GM23248 (cell line): Measurements from ENCODE around the gene MACF1. TPM values are rescaled to one million over a fixed set of nuclear protein-coding genes. Genes with fewer than 3 reads are reported as not detected.
A peak's percentile ranks its signal among the peaks of the same experiment; 100 is the strongest.

Source experiments
- DNase-seq: peaks from one replicate; pipeline ENCODE4 v3.0.0-alpha.2; 2015
- H2AFZ ChIP-seq: fragments of 200-600 bp; sonication (generic); 2 replicates; pipeline ENCODE4 v1.6.1; 2016; ENCODE audit warnings: antibody characterized with exemption
- H3F3A ChIP-seq: fragments of 200-600 bp; sonication (generic); 2 replicates; pipeline ENCODE4 v1.6.1; 2016; ENCODE audit warnings: mild to moderate bottlenecking, antibody characterized with exemption, mixed run types; ENCODE audit not compliant: insufficient read depth
- H3K27ac ChIP-seq: fragments of 200-600 bp; sonication (generic); 2 replicates; pipeline ENCODE4 v1.5.1; 2016; ENCODE audit warnings: mild to moderate bottlenecking
- H3K27me3 ChIP-seq: fragments of 200-600 bp; sonication (generic); replicated peaks from 2 replicates; pipeline ENCODE4 v1.6.1; 2016; ENCODE audit warnings: mild to moderate bottlenecking; ENCODE audit not compliant: insufficient read depth
- H3K36me3 ChIP-seq: fragments of 200-600 bp; sonication (generic); 2 replicates; pipeline ENCODE4 v1.6.1; 2016; ENCODE audit warnings: low read depth, mild to moderate bottlenecking
- H3K4me1 ChIP-seq: fragments of 200-600 bp; sonication (generic); 2 replicates; pipeline ENCODE4 v1.6.1; 2016; ENCODE audit warnings: mild to moderate bottlenecking; ENCODE audit not compliant: insufficient read depth
- H3K4me2 ChIP-seq: fragments of 200-600 bp; sonication (generic); one replicate; pipeline ENCODE4 v1.6.1; 2016; ENCODE audit warnings: mild to moderate bottlenecking; ENCODE audit not compliant: unreplicated experiment
- H3K4me3 ChIP-seq: fragments of 200-600 bp; sonication (generic); 2 replicates; pipeline ENCODE4 v1.5.1; 2016; ENCODE audit warnings: mild to moderate bottlenecking
- H3K79me2 ChIP-seq: fragments of 200-600 bp; sonication (generic); 2 replicates; pipeline ENCODE4 v1.6.1; 2016; ENCODE audit warnings: mild to moderate bottlenecking; ENCODE audit not compliant: insufficient read depth
- H3K9ac ChIP-seq: fragments of 200-600 bp; sonication (generic); 2 replicates; pipeline ENCODE4 v1.6.1; 2016; ENCODE audit warnings: mild to moderate bottlenecking
- H3K9me2 ChIP-seq: fragments of 200-600 bp; sonication (generic); 2 replicates; pipeline ENCODE4 v1.6.1; 2016; ENCODE audit warnings: mixed run types, mild to moderate bottlenecking, moderate library complexity; ENCODE audit not compliant: insufficient read depth
- H3K9me3 ChIP-seq: fragments of 200-600 bp; sonication (generic); one replicate; pipeline ENCODE4 v1.6.1; 2017; ENCODE audit warnings: low read depth
- H4K20me1 ChIP-seq: fragments of 200-600 bp; sonication (generic); 2 replicates; pipeline ENCODE4 v1.6.0; 2016; ENCODE audit not compliant: insufficient read depth
- EZH2 ChIP-seq: fragments of 200-600 bp; sonication (generic); IDR thresholded peaks from 2 replicates; pipeline ENCODE4 v1.6.1; 2018; ENCODE audit warnings: antibody characterized with exemption, mild to moderate bottlenecking; ENCODE audit not compliant: insufficient read depth, poor library complexity, severe bottlenecking
- EZH2phosphoT487 ChIP-seq: fragments of 200-600 bp; sonication (generic); IDR thresholded peaks from 2 replicates; pipeline ENCODE4 v1.6.1; 2018; ENCODE audit warnings: antibody characterized with exemption, moderate library complexity, mild to moderate bottlenecking, low read depth; ENCODE audit not compliant: insufficient read depth
- WGBS, 2 experiments: methylation state at CpG; one replicate each; pipeline ENCODE4 v1.1.6; 2015 to 2017; ENCODE audit warnings: low lambda C conversion rate in 2 of 2, low coverage in 1 of 2; ENCODE audit errors: missing lambda C conversion rate in 2 of 2; 5-methylcytosine and 5-hydroxymethylcytosine counted together
- in situ Hi-C: fragments of 300-500 bp; cut with MboI; formaldehyde crosslinking; loops from 2 replicates; pipeline ENCODE4 v1.15.0; 2020
- polyA plus RNA-seq: library from polyadenylated mRNA; unstranded; fragments of >200 nt; fragmentation: Nextera tagmentation; extraction: Ambion mirVana; gene quantifications from 2 replicates; pipeline ENCODE4 v1.2.1, GENCODE V29; 2016
- total RNA-seq: library from RNA; depleted of rRNA; stranded (reverse); fragments of >200 nt; shearing (Covaris generic); gene quantifications from 2 replicates; pipeline ENCODE4 v1.2.3, GENCODE V29; 2014

MACF1 gene
- total and polyA plus RNA-seq, 2 experiments from 2014 or later: 55.1 to 177 TPM

DNA sequence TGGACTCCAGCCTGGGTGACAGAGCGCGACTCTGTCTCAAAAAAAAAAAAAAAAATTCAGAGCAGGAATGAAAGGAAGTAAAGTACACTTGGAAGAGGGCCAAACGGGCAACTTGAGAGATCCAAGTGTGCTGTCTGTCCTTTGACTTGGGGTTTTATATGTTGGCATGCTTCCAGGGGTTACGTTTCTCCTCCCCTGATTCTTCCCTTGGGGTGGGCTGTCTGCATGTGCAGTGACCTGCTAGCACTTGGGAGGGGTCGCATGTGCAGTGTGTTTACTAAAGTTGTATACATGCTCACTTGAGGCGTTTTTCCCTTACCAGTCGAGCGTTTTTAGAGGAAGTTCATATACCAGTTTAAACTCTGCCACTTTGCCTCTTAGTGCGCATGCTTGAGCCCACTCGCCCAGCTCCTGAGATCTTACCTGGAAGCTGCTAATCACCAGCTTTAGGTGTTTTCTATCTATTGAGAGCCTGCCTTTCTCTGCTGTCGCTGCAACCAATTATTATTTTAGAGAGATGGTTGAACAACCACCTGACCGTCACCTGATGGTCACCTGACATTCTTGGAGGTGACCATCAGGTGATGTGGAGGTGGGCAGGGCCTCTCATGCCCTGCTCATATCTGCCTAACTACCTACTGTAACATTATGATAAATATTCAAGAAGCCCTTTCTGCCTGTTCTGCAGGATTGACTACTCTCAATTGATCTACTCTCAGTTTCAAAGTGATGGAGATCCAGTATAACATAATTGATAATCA is 140.1 kb downstream of the MACF1 start:
- no peak overlapping the region for H3K4me3 ChIP-seq
- H3K27me3 ChIP-seq: no peaks in the 10 kb centered on the region
- H3K27ac ChIP-seq: no peak overlapping the region
- no peak overlapping the region for H3K9ac ChIP-seq
- WGBS, 2 experiments: 96 to 97% methylated on average over 12 of the region's 12 CpGs
- in situ Hi-C loops: no loop called here
- no peak overlapping the region for H3K4me2 ChIP-seq
- no peaks in the 10 kb centered on the region for H3K9me2 ChIP-seq
- no peaks in the 10 kb centered on the region for H3F3A ChIP-seq
- no peak overlapping the region for H2AFZ ChIP-seq
- H3K79me2 ChIP-seq: no peaks in the 10 kb centered on the region
- no peaks in the 10 kb centered on the region for H4K20me1 ChIP-seq
- H3K36me3 ChIP-seq: peaks cover 24% of the 10 kb centered on the region; the same call in 1 of the 2 replicates
- TF ChIP-seq EZH2 (no peak), EZH2phosphoT487 (no peak)
- no peaks in the 10 kb centered on the region for H3K4me1 ChIP-seq
- no peak for DNase-seq
- H3K9me3 ChIP-seq: no peaks in the 10 kb centered on the region

DNA sequence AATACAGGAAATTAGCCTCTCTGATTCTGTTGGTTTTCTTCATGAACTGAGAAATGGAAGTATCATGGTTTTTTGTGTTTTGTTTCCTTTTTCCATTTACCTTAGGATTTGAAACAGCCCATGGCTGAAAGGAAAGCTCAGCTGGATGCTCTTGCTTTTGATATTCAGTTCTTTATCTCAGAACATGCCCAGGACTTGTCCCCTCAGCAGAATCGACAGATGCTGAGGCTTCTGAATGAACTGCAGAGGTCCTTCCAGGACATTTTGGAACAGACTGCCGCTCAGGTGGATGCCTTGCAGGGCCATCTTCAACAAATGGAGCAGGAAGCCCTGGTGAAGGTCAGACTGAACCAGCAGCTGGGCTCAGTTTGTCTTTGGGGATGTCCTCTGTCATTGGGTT is 142.4 kb downstream of the MACF1 start:
- Histone ChIP-seq H3K79me2 (no peaks in the 10 kb centered on the region), H3K9me2 (no peaks in the 10 kb centered on the region), H3K4me1 (no peaks in the 10 kb centered on the region), H3K4me3 (no peak overlapping the region), H3K36me3 (peaks cover 29% of the 10 kb centered on the region; the same call in 1 of the 2 replicates), H3K9ac (no peak overlapping the region), H3F3A (no peaks in the 10 kb centered on the region), H3K4me2 (no peak overlapping the region), H3K27me3 (no peaks in the 10 kb centered on the region), H3K9me3 (no peaks in the 10 kb centered on the region), H2AFZ (no peak overlapping the region), H3K27ac (no peak overlapping the region), H4K20me1 (no peaks in the 10 kb centered on the region)
- TF ChIP-seq EZH2phosphoT487: no peak
- no peak for TF ChIP-seq EZH2
- no peak for DNase-seq
- WGBS, 2 experiments: 50 to 53% methylated on average over 2 of the region's 2 CpGs
- in situ Hi-C loops: no loop called here

DNA sequence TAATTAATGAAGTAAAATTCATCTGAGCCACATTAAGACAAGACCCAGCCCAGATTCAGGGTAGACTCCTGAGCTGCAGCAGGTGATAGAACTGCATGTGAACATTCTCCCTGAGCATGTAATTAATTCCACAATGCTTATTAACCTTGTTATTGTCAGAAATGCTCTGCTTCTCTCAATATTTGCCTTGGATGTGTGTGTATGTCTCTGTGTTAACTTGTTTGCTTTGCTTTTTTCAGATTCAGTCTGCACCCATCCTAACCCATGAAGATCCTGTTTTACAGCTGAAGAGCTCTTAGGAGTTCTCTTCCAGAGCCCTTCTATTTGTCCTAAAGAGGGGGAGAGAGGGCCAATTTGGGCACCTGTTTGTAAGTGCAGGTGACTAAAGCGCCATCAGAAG is 143.8 kb downstream of the MACF1 start:
- Histone ChIP-seq H3K79me2 (no peaks in the 10 kb centered on the region), H3K4me1 (no peaks in the 10 kb centered on the region), H3K9ac (no peak overlapping the region), H3K9me2 (no peaks in the 10 kb centered on the region), H3F3A (no peaks in the 10 kb centered on the region), H3K36me3 (peaks cover 32% of the 10 kb centered on the region; the same call in 1 of the 2 replicates), H3K27ac (no peak overlapping the region), H3K9me3 (no peaks in the 10 kb centered on the region), H2AFZ (no peak overlapping the region), H3K27me3 (no peaks in the 10 kb centered on the region), H3K4me3 (no peak overlapping the region), H4K20me1 (no peaks in the 10 kb centered on the region), H3K4me2 (no peak overlapping the region)
- in situ Hi-C loops: no loop called here
- WGBS, 2 experiments: 100% methylated on average over 1 of the region's 1 CpG
- TF ChIP-seq EZH2 (no peak), EZH2phosphoT487 (no peak)
- no peak for DNase-seq

DNA sequence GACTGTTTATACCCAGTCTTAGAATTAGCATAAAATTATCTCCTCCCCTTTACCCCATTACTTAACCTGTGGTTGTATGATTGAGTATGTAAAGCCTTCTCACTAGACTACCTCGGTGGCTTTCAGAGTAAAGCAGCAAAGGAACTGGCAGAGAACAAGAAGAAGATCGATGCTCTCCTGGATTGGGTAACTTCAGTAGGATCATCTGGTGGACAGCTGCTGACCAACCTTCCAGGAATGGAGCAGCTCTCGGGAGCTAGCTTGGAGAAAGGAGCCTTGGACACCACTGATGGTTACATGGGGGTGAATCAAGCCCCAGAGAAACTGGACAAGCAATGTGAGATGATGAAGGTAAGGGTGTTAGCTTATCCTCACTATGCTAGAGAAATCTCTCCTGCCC is 148.4 kb downstream of the MACF1 start:
- no peaks in the 10 kb centered on the region for H3K9me2 ChIP-seq
- 44 to 60% methylated on average over 3 of the region's 3 CpGs for WGBS, 2 experiments
- H3K36me3 ChIP-seq: peaks cover 42% of the 10 kb centered on the region
- in situ Hi-C loops: no loop called here
- H3K4me3 ChIP-seq: no peak overlapping the region
- no peaks in the 10 kb centered on the region for H3K27me3 ChIP-seq
- H3K4me2 ChIP-seq: no peak overlapping the region
- H3K9me3 ChIP-seq: no peaks in the 10 kb centered on the region
- H3K79me2 ChIP-seq: no peaks in the 10 kb centered on the region
- no peaks in the 10 kb centered on the region for H3F3A ChIP-seq
- peak; percentile 50 for DNase-seq
- no peak overlapping the region for H3K9ac ChIP-seq
- no peak overlapping the region for H3K27ac ChIP-seq
- no peaks in the 10 kb centered on the region for H4K20me1 ChIP-seq
- H2AFZ ChIP-seq: no peak overlapping the region
- no peaks in the 10 kb centered on the region for H3K4me1 ChIP-seq
- TF ChIP-seq EZH2phosphoT487 (no peak), EZH2 (no peak)
